HG03196 (cell line): ENCODE data around the gene OSGIN1.

Experiments
- ATAC-seq: cut with Tn5 transposase; IDR thresholded peaks from one replicate; pipeline ENCODE4 v1.9.1; 2021; ENCODE audit not compliant: unreplicated experiment

The OSGIN1 gene

DNA sequence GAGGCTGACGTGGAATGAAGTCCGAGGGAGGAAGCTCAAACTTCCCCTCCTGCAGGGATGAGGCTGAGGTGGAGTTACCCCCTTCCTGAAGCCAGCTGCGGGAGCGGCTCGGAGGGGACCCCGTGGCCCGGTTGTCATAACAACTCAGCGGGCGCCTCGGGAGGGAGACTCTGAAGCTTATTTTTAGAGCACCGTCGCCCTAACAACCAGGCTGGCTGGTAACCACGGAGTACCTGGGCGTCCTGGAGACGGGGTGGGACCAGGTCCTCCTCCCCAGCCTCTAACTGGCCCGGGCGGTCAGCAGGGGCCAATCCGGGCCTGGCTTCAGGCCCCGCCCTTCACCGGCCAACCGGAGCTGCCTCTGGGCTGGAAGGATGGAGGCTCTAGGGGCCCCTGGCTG lies 42.7 kb downstream of the OSGIN1 start:
- ATAC-seq, result no peak

DNA sequence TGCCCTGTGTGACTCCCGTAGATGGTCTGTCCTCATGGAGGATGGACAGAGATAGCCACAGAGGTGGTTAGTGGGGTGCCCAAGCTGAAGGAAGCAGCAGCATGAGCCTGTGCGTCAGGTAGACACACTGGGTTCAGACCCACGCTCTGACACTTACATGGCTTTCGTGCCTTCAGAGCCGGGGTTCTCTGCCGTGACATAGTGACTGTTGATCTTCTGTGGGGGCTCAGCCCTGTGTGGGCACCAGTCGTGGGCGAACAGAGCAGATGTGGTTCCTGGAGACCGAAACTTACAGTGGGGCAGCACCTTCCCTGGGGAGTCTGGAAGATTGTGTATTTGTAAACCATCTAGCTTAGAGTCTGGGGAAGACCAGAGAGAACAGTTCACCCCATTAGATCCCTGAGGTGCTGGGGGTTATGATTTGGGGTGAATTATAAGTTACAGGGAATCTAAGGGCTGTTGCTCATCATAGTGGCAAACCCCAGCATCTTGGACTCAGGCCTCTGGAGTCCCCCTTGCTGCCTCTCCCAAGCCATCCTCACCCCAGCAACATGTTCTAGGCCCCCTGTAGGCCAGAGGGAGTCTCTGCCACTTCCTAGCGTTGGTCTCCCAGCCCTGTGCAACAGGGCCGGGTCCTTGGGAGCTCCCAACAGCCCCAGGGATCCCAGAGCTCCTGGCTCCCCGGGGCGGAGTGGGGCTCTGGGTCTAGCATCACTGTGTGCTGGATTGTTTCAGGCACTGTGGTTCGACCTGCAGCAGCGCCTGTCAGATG lies 43.6 kb downstream of the OSGIN1 start:
- no peak for ATAC-seq

DNA sequence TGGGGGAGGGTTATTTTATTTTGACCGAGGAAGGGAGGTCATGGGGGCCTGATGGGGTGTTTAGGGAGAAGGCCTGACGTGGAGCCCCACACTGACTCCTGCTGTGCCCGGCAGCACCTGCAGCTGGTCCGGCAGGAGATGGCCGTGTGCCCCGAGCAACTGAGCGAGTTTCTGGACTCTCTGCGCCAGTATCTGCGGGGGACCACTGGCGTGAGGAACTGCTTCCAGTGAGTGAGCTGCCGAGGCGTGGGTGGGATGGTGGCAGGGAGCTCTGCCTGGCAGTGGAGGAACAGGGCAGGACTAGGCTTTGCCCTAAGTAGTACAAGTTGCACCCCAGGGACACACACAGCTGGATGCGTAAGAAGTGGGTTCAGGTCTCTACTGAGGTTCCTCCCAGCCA lies 45.1 kb downstream of the OSGIN1 start:
- ATAC-seq, result no peak

DNA sequence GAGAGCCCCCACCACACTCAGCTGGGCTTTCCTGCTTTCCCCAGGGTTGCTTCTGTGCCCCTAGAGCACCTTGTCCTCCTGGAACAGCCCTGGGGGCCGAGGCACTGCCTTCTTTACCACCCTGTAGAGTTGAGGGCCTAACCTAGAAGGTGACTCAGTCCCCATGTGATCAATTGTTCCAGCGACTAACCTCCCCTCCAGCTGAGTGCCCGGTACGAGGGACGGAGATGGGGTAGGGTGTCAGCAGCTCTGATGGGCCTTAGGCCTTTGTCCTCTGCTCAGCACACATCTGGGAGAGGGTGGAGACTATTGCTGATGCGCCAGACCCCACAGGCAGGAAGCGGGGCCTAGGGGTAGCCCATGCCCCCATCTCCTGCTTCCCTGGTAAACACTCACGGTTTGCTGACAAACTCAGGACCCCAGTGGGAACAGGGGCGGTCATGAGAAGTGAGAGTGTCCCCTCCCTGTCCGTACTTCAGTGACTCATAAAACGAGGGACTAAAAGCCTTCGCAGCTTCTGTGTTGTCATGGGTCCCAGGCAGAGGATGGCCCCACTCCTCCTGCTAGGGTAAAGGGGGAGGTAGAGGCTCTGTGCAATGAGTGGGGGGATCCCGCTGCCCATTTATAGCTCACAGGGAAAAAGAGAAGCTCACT lies 48.1 kb downstream of the OSGIN1 start:
- no peak for ATAC-seq

DNA sequence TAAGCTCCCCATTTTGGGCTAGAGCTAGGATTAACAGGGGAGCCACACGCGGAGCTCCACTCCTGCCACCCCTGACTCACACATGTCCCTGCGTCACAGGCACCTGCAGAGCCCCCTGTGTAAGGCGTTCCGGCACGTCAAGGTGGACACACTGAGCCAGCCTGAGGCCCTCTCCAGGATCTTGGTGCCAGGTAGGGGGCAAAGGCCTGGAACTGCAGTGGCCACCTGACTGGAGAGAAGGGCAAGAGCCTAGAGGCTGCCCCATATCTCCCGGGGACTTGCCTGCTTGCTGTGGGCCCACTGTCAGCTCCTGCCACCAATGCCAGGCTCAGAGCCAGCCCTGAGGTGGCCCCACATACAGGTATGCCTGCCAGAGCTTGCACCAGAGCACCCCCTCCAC lies 48.7 kb downstream of the OSGIN1 start:
- no peak for ATAC-seq

DNA sequence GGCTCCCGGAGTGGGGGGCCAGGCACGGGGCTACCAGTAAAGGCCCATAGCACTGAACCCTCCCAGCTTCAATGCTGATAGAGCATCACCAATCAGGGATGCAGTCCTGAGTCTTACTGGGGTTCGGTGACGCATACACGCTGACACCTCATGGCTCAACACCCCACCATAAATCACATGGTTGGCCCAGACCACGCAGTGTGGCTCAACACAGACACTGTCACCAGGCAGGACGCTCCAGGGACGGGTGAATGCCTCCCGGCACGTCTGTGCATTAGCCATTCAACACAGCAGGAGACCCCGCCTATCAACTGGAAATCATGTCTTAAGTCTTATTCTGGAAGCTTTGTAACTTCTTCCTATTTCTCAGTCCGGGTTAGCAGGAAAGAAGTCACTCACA lies 50.0 kb downstream of the OSGIN1 start:
- no peak for ATAC-seq

DNA sequence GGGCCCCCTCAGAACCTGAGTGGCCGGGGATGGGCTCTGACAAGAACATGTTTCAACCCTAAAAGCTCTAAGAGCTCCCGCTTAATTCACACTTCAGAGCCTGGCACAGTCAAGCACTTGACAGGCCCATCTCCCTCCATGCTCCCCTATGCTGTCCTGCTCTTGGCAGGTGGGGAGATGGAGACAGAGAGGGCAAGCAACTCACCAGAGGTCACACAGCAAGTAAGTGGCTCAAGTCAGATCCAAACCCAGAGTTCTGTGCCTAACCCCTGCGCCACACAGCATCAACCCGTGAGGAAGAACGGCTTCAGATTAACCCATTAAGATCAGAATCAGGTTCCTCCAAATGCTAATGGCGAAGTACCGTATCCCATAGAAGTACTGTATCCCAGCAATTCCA lies 51.4 kb downstream of the OSGIN1 start:
- ATAC-seq, result no peak

DNA sequence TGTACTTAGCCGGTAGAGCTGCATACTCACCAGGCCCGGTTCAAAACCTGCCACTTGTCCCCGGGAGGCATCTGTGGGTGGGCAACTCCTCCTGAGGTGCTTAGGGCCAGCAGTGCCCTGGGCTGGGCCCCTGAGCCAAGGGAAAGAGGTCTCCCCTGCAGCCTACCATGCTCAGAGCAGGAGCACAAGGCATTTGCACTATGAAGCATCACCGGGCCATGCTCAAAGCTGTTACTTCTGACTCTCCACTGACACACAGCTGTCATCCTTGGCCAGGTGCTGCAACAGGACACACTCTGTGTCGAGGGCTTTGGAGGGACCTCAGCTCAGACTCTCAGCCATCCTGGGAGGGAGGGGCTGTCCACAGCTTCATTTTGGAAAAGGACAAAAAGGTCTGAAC lies 52.4 kb downstream of the OSGIN1 start:
- no peak for ATAC-seq

DNA sequence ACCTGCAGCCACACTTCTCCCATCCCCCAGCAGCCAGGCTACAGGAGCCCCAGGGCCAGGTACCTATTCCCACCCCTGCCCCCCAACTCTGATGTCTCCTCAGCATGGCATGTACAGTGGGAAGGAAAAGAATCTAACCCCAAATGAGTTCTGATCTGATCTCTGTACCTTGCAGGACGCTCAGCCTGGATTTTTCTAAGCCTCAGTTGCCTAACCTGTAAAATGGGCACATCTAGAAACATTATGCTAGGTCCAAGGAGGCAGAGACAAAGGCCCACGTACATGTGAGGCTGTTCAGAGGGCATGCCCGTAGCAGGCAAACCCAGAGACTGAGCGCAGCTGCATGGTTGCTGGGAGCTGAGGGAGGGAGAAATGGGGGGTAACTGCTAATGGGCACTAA lies 54.5 kb downstream of the OSGIN1 start:
- no peak for ATAC-seq

DNA sequence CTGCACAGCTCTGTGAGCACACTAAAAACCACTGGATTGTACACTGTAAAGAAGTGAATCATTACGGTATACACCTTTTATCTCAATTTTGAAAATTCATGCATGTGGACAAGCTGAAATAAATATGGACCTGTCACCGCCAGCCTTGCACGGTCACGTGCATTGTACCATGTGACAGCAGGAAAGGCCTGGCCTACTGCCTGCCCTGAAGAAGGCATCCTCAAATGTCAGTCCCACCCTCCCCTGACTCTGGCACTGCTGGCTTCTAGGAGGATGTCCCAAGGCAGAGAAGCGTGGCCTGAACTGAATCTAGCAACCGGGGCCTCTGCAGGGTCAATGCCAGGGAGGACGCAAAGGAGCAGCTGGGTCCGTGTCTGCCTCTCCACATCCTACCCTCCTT lies 54.9 kb downstream of the OSGIN1 start:
- no peak for ATAC-seq

DNA sequence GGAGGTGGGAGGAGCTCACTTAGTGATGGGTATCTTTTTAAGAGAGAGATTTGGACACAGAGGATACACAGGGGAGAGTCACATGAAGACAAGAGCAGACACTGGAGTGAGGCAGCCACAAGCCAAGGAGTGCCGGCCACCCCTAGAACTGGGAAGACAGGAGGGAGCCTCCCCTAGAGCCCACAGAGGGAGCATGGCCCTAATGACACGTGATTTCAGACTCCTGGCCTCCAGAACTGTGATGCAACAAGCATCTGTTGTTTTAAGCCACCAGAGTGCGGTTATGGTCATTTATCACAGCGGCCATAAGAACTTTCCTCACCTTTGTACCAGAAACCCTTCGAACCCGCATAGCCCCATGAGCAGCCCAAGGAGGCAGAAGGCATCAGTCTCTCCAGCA lies 56.2 kb downstream of the OSGIN1 start:
- ATAC-seq, result no peak

DNA sequence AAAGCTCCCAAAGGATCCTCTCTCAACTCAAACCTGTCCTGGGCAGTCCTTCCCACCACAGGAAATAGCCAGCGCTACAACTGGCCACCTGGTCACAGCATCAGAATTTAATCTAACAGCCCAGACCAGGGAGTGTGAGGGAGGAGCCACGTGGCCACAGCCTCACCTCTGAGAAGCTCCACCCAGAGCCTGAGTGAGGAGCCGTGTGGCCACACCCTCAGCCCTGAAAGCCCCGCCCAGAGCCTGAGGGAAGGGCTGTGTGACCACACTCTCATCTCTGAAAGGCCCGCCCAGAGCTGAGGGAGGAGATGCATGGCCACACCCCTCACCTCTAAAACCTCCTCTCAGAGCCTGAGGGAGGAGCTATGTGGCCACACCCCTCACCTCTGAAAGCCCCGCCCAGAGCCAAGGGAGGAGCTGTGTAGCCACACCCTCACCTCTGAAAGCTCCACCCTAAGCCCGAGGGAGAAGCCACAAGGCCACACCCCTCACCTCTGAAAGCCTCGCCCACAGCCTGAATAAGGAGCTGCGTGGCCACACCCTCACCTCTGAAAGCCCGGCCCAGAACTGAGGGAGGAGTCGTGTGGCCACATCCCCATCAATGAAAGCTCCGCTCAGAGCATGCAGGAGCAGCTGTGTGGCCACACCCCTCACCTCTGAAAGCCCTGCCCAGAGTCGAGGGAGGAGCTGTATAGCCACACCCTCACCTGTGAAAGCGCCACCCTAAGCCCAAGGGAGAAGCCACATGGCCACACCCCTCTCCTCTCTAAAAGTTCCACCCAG lies 60.9 kb downstream of the OSGIN1 start:
- peak; percentile 80 for ATAC-seq

DNA sequence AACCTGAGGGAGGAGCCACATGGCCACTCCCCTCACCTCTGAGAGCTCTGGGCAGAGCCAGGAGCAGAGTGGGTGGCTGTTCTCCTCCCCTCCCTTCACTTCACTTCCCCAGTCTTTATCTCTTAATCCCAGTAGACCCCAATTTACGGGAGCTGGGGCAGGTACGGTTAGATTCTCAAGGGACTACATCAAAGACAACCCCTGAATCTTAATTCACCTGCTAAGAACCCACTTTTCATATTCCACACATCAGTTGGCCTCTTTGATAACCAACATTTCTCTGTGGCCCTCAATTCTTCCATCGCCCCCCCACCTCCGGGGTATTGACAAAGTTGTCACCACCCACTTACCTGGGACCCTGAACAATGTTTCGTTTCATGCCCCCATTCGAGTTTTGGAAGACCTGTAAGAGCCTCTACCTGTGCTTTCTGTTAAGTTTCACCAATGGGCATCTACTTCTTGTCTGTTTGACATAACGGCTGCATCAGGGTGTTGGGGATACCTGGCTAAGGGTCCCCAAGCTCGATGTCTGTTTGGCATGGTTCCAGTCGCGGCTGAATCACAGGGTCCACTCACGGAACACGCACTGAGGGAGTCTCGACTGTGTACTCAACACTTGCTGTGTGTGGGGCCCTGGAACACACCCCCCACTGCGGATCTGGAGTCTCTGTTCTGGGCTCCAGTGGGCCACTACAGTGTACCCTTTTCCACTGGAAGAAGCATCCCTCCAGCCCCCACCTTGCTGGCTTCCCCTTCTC lies 61.7 kb downstream of the OSGIN1 start:
- ATAC-seq, result no peak

DNA sequence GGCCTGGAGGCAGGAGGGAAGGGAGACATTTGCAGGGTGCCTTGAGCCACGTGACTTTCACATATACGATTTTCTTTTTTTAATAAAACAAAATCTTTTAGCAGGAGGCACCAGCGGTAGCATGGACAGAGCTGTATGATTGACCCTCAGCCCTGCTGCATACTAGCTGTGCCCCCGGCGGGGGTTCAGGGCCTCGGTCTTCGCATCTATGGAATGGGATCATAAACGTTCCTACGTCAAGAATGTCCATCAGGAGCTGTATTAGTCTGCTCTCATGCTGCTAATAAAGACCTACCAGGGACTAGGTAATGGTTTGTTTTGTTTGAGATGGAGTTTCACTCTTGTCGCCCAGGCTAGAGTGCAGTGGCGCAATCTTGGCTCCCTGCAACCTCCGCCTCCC lies 62.4 kb downstream of the OSGIN1 start:
- ATAC-seq, result no peak
